GM20431 (cell line): Measurements from ENCODE around the gene SNRNP27.

Source experiments
- in situ Hi-C: fragments of 300-500 bp; cut with MseI, MboI; formaldehyde crosslinking; loops from one replicate; pipeline ENCODE4 v1.15.0; 2020; ENCODE audit warnings: low sequenced_read_pairs; ENCODE audit not compliant: unreplicated experiment

SNRNP27 gene

GRCh38 chr2:69914950-69915945, 21.5 kb downstream of the SNRNP27 start, which contains the start of gene MXD1:
TSS of gene MXD1 (plus strand) at chr2:69915109. CDS start at chr2:69915331, 222 bp downstream.
- in situ Hi-C loops, result loop anchor here (25.0 kb wide), 1 partner anchor 247 kb away; no protein-coding TSS in a partner anchor

GRCh38 chr2:69916106-69916505, 22.4 kb downstream of the SNRNP27 start:
- in situ Hi-C loops, result loop anchor here (25.0 kb wide), 1 partner anchor 246 kb away; no protein-coding TSS in a partner anchor

- in situ Hi-C loops, result loop anchor here (25.0 kb wide), 1 partner anchor 244 kb away; no protein-coding TSS in a partner anchor
Measured at GRCh38 chr2:69917852-69918251, 24.1 kb downstream of the SNRNP27 start.

GRCh38 chr2:69918401-69918800, 24.6 kb downstream of the SNRNP27 start:
- in situ Hi-C loops, result loop anchor here (25.0 kb wide), 1 partner anchor 244 kb away; no protein-coding TSS in a partner anchor

- in situ Hi-C loops, result loop anchor here (25.0 kb wide), 1 partner anchor 239 kb away; no protein-coding TSS in a partner anchor
Measured at GRCh38 chr2:69923116-69923515, 29.4 kb downstream of the SNRNP27 start.

- in situ Hi-C loops, result no loop called here
Measured at GRCh38 chr2:69926849-69927515, 33.2 kb downstream of the SNRNP27 start.

GRCh38 chr2:69931832-69932595, 38.3 kb downstream of the SNRNP27 start:
- in situ Hi-C loops, result no loop called here

GRCh38 chr2:69932596-69932922, 38.8 kb downstream of the SNRNP27 start:
- in situ Hi-C loops, result no loop called here

GRCh38 chr2:69933254-69933828, 39.6 kb downstream of the SNRNP27 start:
- in situ Hi-C loops, result no loop called here

- in situ Hi-C loops, result no loop called here
Measured at GRCh38 chr2:69933839-69934613, 40.3 kb downstream of the SNRNP27 start.

GRCh38 chr2:69934614-69934908, 40.8 kb downstream of the SNRNP27 start:
- in situ Hi-C loops, result no loop called here

- in situ Hi-C loops, result no loop called here
Measured at GRCh38 chr2:69935011-69935410, 41.3 kb downstream of the SNRNP27 start.

- in situ Hi-C loops, result no loop called here
Measured at GRCh38 chr2:69936906-69937305, 43.1 kb downstream of the SNRNP27 start.

- in situ Hi-C loops, result no loop called here
Measured at GRCh38 chr2:69937968-69938367, 44.2 kb downstream of the SNRNP27 start.

GRCh38 chr2:69939722-69940121, 46.0 kb downstream of the SNRNP27 start:
- in situ Hi-C loops, result no loop called here

- in situ Hi-C loops, result no loop called here
Measured at GRCh38 chr2:69940691-69941090, 46.9 kb downstream of the SNRNP27 start.

- in situ Hi-C loops, result no loop called here
Measured at GRCh38 chr2:69943000-69943842, 49.5 kb downstream of the SNRNP27 start.

GRCh38 chr2:69943843-69944525, 50.2 kb downstream of the SNRNP27 start:
- in situ Hi-C loops, result no loop called here
